ENCODE measurements around the gene TCN2.

GRCh38 chr22:30582788-30583545, 24.0 kb upstream of the TCN2 start:
- TF ChIP-seq, protein P1, sequence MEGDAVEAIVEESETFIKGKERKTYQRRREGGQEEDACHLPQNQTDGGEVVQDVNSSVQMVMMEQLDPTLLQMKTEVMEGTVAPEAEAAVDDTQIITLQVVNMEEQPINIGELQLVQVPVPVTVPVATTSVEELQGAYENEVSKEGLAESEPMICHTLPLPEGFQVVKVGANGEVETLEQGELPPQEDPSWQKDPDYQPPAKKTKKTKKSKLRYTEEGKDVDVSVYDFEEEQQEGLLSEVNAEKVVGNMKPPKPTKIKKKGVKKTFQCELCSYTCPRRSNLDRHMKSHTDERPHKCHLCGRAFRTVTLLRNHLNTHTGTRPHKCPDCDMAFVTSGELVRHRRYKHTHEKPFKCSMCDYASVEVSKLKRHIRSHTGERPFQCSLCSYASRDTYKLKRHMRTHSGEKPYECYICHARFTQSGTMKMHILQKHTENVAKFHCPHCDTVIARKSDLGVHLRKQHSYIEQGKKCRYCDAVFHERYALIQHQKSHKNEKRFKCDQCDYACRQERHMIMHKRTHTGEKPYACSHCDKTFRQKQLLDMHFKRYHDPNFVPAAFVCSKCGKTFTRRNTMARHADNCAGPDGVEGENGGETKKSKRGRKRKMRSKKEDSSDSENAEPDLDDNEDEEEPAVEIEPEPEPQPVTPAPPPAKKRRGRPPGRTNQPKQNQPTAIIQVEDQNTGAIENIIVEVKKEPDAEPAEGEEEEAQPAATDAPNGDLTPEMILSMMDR (IDR thresholded peaks at IDR 0.05 in 2 of 3, conservative IDR thresholded peaks at IDR 0.05 in 1 of 3; ENCODE audit: insufficient read depth in 2 of 3, low read depth in 1 of 3, low read length in 3 of 3) = no peak
- no peak for TF ChIP-seq TCF7L2 (IDR thresholded peaks at IDR 0.05; ENCODE audit: low read depth, low read length)
- TF ChIP-seq POLR3G (IDR thresholded peaks at IDR 0.05; ENCODE audit: extremely low read depth, insufficient read length, insufficient replicate concordance) = no peak
- TF ChIP-seq SMC3 (conservative IDR thresholded peaks at IDR 0.05; ENCODE audit: insufficient read depth, low read depth, low read length) = no peak
- no peak for TF ChIP-seq EGR1 (conservative IDR thresholded peaks at IDR 0.05)
- TF ChIP-seq ELF1 (tag; IDR thresholded peaks at IDR 0.05) = no peak
- no peak for TF ChIP-seq YY1 (IDR thresholded peaks at IDR 0.05; ENCODE audit: borderline replicate concordance in 1 of 3, control insufficient read depth in 1 of 3, extremely low read depth in 1 of 3, insufficient read depth in 3 of 3, insufficient read length in 1 of 3, insufficient replicate concordance in 2 of 3, low read depth in 1 of 3, low read length in 2 of 3)
- no peak for TF ChIP-seq SFPQ (IDR thresholded peaks at IDR 0.05; ENCODE audit: low read depth, low read length)
- TF ChIP-seq ZBTB40 (IDR thresholded peaks at IDR 0.05) = no peak
- no peak for TF ChIP-seq ZBTB40 (CRISPR knock-in tag; IDR thresholded peaks at IDR 0.05)
- TF ChIP-seq NR1H2 (CRISPR knock-in tag; IDR thresholded peaks at IDR 0.05) = no peak
- TF ChIP-seq SP1 (CRISPR knock-in tag; IDR thresholded peaks at IDR 0.05) = no peak

All from K562 (cell line).